ENCODE measurements around the gene SPCS3.
A peak's percentile ranks its signal among the peaks of the same experiment; 100 is the strongest.

GRCh38 chr4:176340871-176341685, 21.3 kb downstream of the SPCS3 start:
- TF ChIP-seq CTCF (IDR thresholded peaks at IDR 0.05), result peak in 4 of 6 experiments; percentile 24 to 51 (median 44)
- TF ChIP-seq POLR2A (IDR thresholded peaks at IDR 0.05), result no peak

Data from Peyer's patch (tissue), 4 donors.